Left renal cortex interstitium (tissue), 4 donors: ENCODE results near the gene FLNA. TPM values are rescaled to one million over a fixed set of nuclear protein-coding genes. Genes with fewer than 3 reads are reported as not detected.
"Not testable (repeated sequence)": the region's sequence is repeated elsewhere in the genome, so short reads cannot be mapped to it uniquely, and the experiment has no call there.

Experiments used
- DNase-seq, 4 donors: peaks; one replicate each; pipeline ENCODE4 v3.0.0-alpha.2; 2013; ENCODE audit warnings: low read depth in 4 of 4, low spot score in 2 of 4, missing footprints in 1 of 4
- polyA plus RNA-seq, 4 donors: library from polyadenylated mRNA; unstranded; fragments of 120-200 nt; gene quantifications; one replicate each; pipeline ENCODE4 v1.2.1, GENCODE V29; 2013; ENCODE audit not compliant: insufficient read length in 4 of 4

FLNA gene
- 100 to 1,000 TPM; 414 to 641 (median 539) TPM for polyA plus RNA-seq

- no peak for DNase-seq
Measured at GRCh38 chrX:154374313-154375155, at the start of gene FLNA. Gene FLNA, minus strand, starts transcription at chrX:154374634. Its CDS starts 3,389 bp downstream, at chrX:154371245.

- DNase-seq: no peak
Measured at GRCh38 chrX:154420402-154420756, 45.9 kb upstream of the FLNA start.

- DNase-seq: no peak
Measured at GRCh38 chrX:154419688-154420401, 45.4 kb upstream of the FLNA start.

- DNase-seq: no peak
Measured at GRCh38 chrX:154419189-154419588, 44.8 kb upstream of the FLNA start.

GRCh38 chrX:154417157-154417556 is 42.7 kb upstream of the FLNA start:
- DNase-seq: no peak

GRCh38 chrX:154413142-154413541 is 38.7 kb upstream of the FLNA start:
- no peak for DNase-seq

- DNase-seq: no peak
Measured at GRCh38 chrX:154412468-154412867, 38.0 kb upstream of the FLNA start.

GRCh38 chrX:154411981-154412340 is 37.5 kb upstream of the FLNA start:
- no peak for DNase-seq

- DNase-seq: peak in 1 of 4 donors; percentile 17
Measured at GRCh38 chrX:154409222-154409871, 34.9 kb upstream of the FLNA start, which contains the start of gene DNASE1L1. Gene DNASE1L1, minus strand, starts transcription at chrX:154409254. Its CDS starts 3,686 bp downstream, at chrX:154405568.

GRCh38 chrX:154408659-154409221 is 34.3 kb upstream of the FLNA start:
- DNase-seq: no peak

GRCh38 chrX:154404625-154405192 is 30.3 kb upstream of the FLNA start:
- no peak for DNase-seq

GRCh38 chrX:154403858-154404257 is 29.4 kb upstream of the FLNA start:
- DNase-seq: no peak

GRCh38 chrX:154403192-154403591 is 28.8 kb upstream of the FLNA start:
- DNase-seq: no peak

- no peak for DNase-seq
Measured at GRCh38 chrX:154402622-154403127, 28.2 kb upstream of the FLNA start.

GRCh38 chrX:154401918-154402621 is 27.6 kb upstream of the FLNA start:
- DNase-seq: no peak

GRCh38 chrX:154401045-154401799 is 26.8 kb upstream of the FLNA start:
- no peak for DNase-seq

- not testable (repeated sequence) for DNase-seq
Measured at GRCh38 chrX:154400369-154400817, 26.0 kb upstream of the FLNA start.

- DNase-seq: no peak
Measured at GRCh38 chrX:154399527-154400368, 25.3 kb upstream of the FLNA start.
